HEK293 (cell line): Measurements from ENCODE around the gene OSTC.

Source experiments
- CTCF ChIA-PET: fragments of 350-600 bp; formaldehyde crosslinking; extraction: SDS; loops from one replicate; lab custom pipeline; 2021; ENCODE audit warnings: antibody characterized with exemption; lab: Yijun Ruan, JAX
- POLR2A ChIA-PET: fragments of 300-600 bp; formaldehyde crosslinking; extraction: SDS; loops from one replicate; lab custom pipeline; 2020; ENCODE audit warnings: antibody characterized with exemption, inconsistent platforms; lab: Yijun Ruan, JAX
- H3K27ac ChIP-seq: fragments of 200-500 bp; sonication (Bioruptor generic); 2 replicates; pipeline ENCODE4 v1.5.1; 2014; ENCODE audit warnings: low read depth, low read length, control low read depth, inconsistent platforms; ENCODE audit errors: extremely low read depth
- H3K36me3 ChIP-seq, 2 experiments: fragments of 200-500 bp in 1 of 2; sonication (Bioruptor generic) in 1 of 2; 1 replicate in 1 of 2; 2 replicates in 1 of 2; pipeline ENCODE4 v1.5.1; 2014 to 2017; ENCODE audit warnings: inconsistent platforms in 2 of 2, low read length in 2 of 2; ENCODE audit not compliant: control insufficient read depth in 2 of 2, insufficient read depth in 1 of 2
- H3K4me1 ChIP-seq: fragments of 200-500 bp; sonication (Bioruptor generic); 2 replicates; pipeline ENCODE4 v1.5.1; 2014; ENCODE audit warnings: mild to moderate bottlenecking, low read length, inconsistent platforms; ENCODE audit not compliant: control insufficient read depth, insufficient read depth
- H3K4me3 ChIP-seq: 2 replicates; pipeline ENCODE4 v1.5.1; 2011; ENCODE audit warnings: low read depth, mild to moderate bottlenecking, control low read depth, low read length, moderate library complexity
- H3K9me3 ChIP-seq: fragments of 200-500 bp; sonication (Bioruptor generic); 2 replicates; pipeline ENCODE4 v1.5.1; 2014; ENCODE audit warnings: low read depth, low read length, inconsistent platforms; ENCODE audit not compliant: control insufficient read depth, insufficient read depth
- BCL11B ChIP-seq: fragments of 450-650 bp; formaldehyde crosslinking; IDR thresholded peaks from 2 replicates; pipeline ENCODE4 v1.5.1; 2016; ENCODE audit warnings: low read depth, missing biosample characterization, missing genetic modification characterization
- GLIS2 ChIP-seq: fragments of 450-650 bp; formaldehyde crosslinking; IDR thresholded peaks from 2 replicates; pipeline ENCODE4 v1.5.1; 2016; ENCODE audit warnings: missing biosample characterization, missing genetic modification characterization
- HOXA7 ChIP-seq: sonication (generic); formaldehyde crosslinking; IDR thresholded peaks from 2 replicates; pipeline ENCODE4 v1.8.1; 2022; ENCODE audit warnings: missing genetic modification reagents, borderline replicate concordance
- KLF10 ChIP-seq: fragments of 450-650 bp; IDR thresholded peaks from 2 replicates; pipeline ENCODE4 v1.5.1; 2018; ENCODE audit warnings: missing biosample characterization, mild to moderate bottlenecking, missing genetic modification characterization
- KLF16 ChIP-seq: fragments of 450-650 bp; formaldehyde crosslinking; IDR thresholded peaks from 2 replicates; pipeline ENCODE4 v1.5.1; 2017; ENCODE audit warnings: missing biosample characterization, missing genetic modification characterization
- MZF1 ChIP-seq: fragments of 450-650 bp; formaldehyde crosslinking; IDR thresholded peaks from 2 replicates; pipeline ENCODE4 v1.5.1; 2017; ENCODE audit warnings: missing biosample characterization, missing genetic modification characterization, borderline replicate concordance
- YY1 ChIP-seq: fragments of 450-650 bp; formaldehyde crosslinking; IDR thresholded peaks from 2 replicates; pipeline ENCODE4 v1.5.1; 2018; ENCODE audit warnings: missing biosample characterization, missing genetic modification characterization
- ZBTB8A ChIP-seq: fragments of 450-650 bp; formaldehyde crosslinking; IDR thresholded peaks from 2 replicates; pipeline ENCODE4 v1.5.1; 2016; ENCODE audit warnings: missing biosample characterization, missing genetic modification characterization
- ZEB2 ChIP-seq: fragments of 450-650 bp; formaldehyde crosslinking; IDR thresholded peaks from 2 replicates; pipeline ENCODE4 v1.5.1; 2016; ENCODE audit warnings: missing biosample characterization, missing genetic modification characterization
- ZFP37 ChIP-seq: fragments of 450-650 bp; formaldehyde crosslinking; IDR thresholded peaks from 2 replicates; pipeline ENCODE4 v1.5.1; 2016; ENCODE audit warnings: missing biosample characterization, missing genetic modification characterization
- ZNF121 ChIP-seq: fragments of 450-650 bp; formaldehyde crosslinking; IDR thresholded peaks from 2 replicates; pipeline ENCODE4 v1.5.1; 2016; ENCODE audit warnings: missing biosample characterization, missing genetic modification characterization
- ZNF221 ChIP-seq: fragments of 450-650 bp; formaldehyde crosslinking; IDR thresholded peaks from 2 replicates; pipeline ENCODE4 v1.5.1; 2017; ENCODE audit warnings: missing biosample characterization, missing genetic modification characterization, borderline replicate concordance
- ZNF23 ChIP-seq: fragments of 450-650 bp; formaldehyde crosslinking; IDR thresholded peaks from 2 replicates; pipeline ENCODE4 v1.5.1; 2016; ENCODE audit warnings: missing biosample characterization, missing genetic modification characterization, borderline replicate concordance
- ZNF239 ChIP-seq: fragments of 450-650 bp; formaldehyde crosslinking; IDR thresholded peaks from 2 replicates; pipeline ENCODE4 v1.5.1; 2016; ENCODE audit warnings: missing biosample characterization, missing genetic modification characterization
- ZNF311 ChIP-seq: fragments of 450-650 bp; formaldehyde crosslinking; IDR thresholded peaks from 2 replicates; pipeline ENCODE4 v1.5.1; 2017; ENCODE audit warnings: missing biosample characterization, missing genetic modification characterization, borderline replicate concordance
- ZNF416 ChIP-seq: fragments of 450-650 bp; formaldehyde crosslinking; IDR thresholded peaks from 2 replicates; pipeline ENCODE4 v1.5.1; 2016; ENCODE audit warnings: missing biosample characterization, missing genetic modification characterization
- ZNF658 ChIP-seq: fragments of 450-650 bp; formaldehyde crosslinking; IDR thresholded peaks from 2 replicates; pipeline ENCODE4; 2016; ENCODE audit warnings: missing biosample characterization, missing genetic modification characterization
- ZNF747 ChIP-seq: fragments of 450-650 bp; formaldehyde crosslinking; IDR thresholded peaks from 2 replicates; pipeline ENCODE4 v1.5.1; 2016; ENCODE audit warnings: missing biosample characterization, missing genetic modification characterization
- ZNF768 ChIP-seq: fragments of 450-650 bp; formaldehyde crosslinking; IDR thresholded peaks from 2 replicates; pipeline ENCODE4 v1.5.1; 2018; ENCODE audit warnings: missing biosample characterization, mild to moderate bottlenecking, missing genetic modification characterization
- TF ChIP-seq, protein P1 (sequence below): fragments of 450-650 bp; formaldehyde crosslinking; IDR thresholded peaks from 2 replicates; pipeline ENCODE4 v1.5.1; 2017; ENCODE audit warnings: missing biosample characterization, missing genetic modification characterization
- TF ChIP-seq, protein P2 (sequence below): fragments of 450-650 bp; formaldehyde crosslinking; IDR thresholded peaks from 2 replicates; pipeline ENCODE4 v1.5.1; 2016; ENCODE audit warnings: missing biosample characterization, missing genetic modification characterization, borderline replicate concordance
- TF ChIP-seq, protein P3 (sequence below): fragments of 450-650 bp; formaldehyde crosslinking; IDR thresholded peaks from 2 replicates; pipeline ENCODE4 v1.5.1; 2016; ENCODE audit warnings: missing biosample characterization, missing genetic modification characterization
- TF ChIP-seq, protein P4 (sequence below): fragments of 450-650 bp; formaldehyde crosslinking; IDR thresholded peaks from 2 replicates; pipeline ENCODE4 v1.5.1; 2016; ENCODE audit warnings: missing biosample characterization, missing genetic modification characterization
- TF ChIP-seq, protein P5 (sequence below): fragments of 450-650 bp; formaldehyde crosslinking; conservative IDR thresholded peaks from 2 replicates; pipeline ENCODE4 v1.5.1; 2016; ENCODE audit warnings: low read depth, missing biosample characterization, missing genetic modification characterization

The OSTC gene

DNA sequence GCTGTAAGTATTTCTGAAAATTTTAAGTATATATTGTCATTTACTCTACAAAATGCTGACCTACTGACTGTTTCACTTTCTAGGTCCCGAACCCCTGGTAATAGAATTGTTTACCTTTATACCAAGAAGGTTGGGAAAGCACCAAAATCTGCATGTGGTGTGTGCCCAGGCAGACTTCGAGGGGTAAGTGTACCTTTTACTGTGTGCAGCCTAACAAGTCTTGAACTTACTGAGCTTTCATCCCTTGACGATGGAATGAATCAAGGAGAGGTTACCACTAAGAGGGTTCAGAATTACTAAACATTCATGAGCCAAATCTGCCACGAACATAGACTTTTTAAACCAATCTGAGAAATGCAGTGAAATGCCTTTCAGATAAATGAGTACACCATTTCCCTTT is 28.4 kb upstream of the OSTC start:
- TF ChIP-seq ZNF416 = no peak
- TF ChIP-seq, protein P1, sequence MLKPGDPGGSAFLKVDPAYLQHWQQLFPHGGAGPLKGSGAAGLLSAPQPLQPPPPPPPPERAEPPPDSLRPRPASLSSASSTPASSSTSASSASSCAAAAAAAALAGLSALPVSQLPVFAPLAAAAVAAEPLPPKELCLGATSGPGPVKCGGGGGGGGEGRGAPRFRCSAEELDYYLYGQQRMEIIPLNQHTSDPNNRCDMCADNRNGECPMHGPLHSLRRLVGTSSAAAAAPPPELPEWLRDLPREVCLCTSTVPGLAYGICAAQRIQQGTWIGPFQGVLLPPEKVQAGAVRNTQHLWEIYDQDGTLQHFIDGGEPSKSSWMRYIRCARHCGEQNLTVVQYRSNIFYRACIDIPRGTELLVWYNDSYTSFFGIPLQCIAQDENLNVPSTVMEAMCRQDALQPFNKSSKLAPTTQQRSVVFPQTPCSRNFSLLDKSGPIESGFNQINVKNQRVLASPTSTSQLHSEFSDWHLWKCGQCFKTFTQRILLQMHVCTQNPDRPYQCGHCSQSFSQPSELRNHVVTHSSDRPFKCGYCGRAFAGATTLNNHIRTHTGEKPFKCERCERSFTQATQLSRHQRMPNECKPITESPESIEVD (tag by site-specific recombination) = no peak
- no peak for TF ChIP-seq ZNF239
- TF ChIP-seq, protein P2, sequence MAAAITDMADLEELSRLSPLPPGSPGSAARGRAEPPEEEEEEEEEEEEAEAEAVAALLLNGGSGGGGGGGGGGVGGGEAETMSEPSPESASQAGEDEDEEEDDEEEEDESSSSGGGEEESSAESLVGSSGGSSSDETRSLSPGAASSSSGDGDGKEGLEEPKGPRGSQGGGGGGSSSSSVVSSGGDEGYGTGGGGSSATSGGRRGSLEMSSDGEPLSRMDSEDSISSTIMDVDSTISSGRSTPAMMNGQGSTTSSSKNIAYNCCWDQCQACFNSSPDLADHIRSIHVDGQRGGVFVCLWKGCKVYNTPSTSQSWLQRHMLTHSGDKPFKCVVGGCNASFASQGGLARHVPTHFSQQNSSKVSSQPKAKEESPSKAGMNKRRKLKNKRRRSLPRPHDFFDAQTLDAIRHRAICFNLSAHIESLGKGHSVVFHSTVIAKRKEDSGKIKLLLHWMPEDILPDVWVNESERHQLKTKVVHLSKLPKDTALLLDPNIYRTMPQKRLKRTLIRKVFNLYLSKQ (tag by site-specific recombination) = no peak
- TF ChIP-seq ZFP37 (tag by site-specific recombination) = no peak
- TF ChIP-seq ZNF311 (tag by site-specific recombination) = no peak
- TF ChIP-seq ZNF747 (tag by site-specific recombination) = no peak
- TF ChIP-seq ZNF768 (tag by site-specific recombination) = no peak
- TF ChIP-seq, protein P3, sequence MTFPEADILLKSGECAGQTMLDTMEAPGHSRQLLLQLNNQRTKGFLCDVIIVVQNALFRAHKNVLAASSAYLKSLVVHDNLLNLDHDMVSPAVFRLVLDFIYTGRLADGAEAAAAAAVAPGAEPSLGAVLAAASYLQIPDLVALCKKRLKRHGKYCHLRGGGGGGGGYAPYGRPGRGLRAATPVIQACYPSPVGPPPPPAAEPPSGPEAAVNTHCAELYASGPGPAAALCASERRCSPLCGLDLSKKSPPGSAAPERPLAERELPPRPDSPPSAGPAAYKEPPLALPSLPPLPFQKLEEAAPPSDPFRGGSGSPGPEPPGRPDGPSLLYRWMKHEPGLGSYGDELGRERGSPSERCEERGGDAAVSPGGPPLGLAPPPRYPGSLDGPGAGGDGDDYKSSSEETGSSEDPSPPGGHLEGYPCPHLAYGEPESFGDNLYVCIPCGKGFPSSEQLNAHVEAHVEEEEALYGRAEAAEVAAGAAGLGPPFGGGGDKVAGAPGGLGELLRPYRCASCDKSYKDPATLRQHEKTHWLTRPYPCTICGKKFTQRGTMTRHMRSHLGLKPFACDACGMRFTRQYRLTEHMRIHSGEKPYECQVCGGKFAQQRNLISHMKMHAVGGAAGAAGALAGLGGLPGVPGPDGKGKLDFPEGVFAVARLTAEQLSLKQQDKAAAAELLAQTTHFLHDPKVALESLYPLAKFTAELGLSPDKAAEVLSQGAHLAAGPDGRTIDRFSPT (tag by site-specific recombination) = no peak
- TF ChIP-seq ZNF23 (tag by site-specific recombination) = no peak
- no peak for TF ChIP-seq HOXA7
- no peak for TF ChIP-seq ZNF221 (tag by site-specific recombination)
- TF ChIP-seq ZNF121 (tag by site-specific recombination) = no peak
- no peak for TF ChIP-seq KLF16 (tag by site-specific recombination)
- TF ChIP-seq, protein P4, sequence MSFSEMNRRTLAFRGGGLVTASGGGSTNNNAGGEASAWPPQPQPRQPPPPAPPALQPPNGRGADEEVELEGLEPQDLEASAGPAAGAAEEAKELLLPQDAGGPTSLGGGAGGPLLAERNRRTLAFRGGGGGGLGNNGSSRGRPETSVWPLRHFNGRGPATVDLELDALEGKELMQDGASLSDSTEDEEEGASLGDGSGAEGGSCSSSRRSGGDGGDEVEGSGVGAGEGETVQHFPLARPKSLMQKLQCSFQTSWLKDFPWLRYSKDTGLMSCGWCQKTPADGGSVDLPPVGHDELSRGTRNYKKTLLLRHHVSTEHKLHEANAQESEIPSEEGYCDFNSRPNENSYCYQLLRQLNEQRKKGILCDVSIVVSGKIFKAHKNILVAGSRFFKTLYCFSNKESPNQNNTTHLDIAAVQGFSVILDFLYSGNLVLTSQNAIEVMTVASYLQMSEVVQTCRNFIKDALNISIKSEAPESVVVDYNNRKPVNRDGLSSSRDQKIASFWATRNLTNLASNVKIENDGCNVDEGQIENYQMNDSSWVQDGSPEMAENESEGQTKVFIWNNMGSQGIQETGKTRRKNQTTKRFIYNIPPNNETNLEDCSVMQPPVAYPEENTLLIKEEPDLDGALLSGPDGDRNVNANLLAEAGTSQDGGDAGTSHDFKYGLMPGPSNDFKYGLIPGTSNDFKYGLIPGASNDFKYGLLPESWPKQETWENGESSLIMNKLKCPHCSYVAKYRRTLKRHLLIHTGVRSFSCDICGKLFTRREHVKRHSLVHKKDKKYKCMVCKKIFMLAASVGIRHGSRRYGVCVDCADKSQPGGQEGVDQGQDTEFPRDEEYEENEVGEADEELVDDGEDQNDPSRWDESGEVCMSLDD (tag by site-specific recombination) = no peak
- TF ChIP-seq GLIS2 (tag by site-specific recombination) = no peak
- TF ChIP-seq YY1 = no peak
- no peak for TF ChIP-seq KLF10
- TF ChIP-seq, all 188 proteins: peak for 0
- ChIA-PET CTCF (no interaction called here), POLR2A (no interaction called here)
- H3K36me3 ChIP-seq = peaks cover 26 to 63% of the 10 kb centered on the region in 2 experiments
- no peaks in the 10 kb centered on the region for H3K9me3 ChIP-seq
- H3K4me3 ChIP-seq = no peak overlapping the region
- H3K27ac ChIP-seq = no peak overlapping the region
- no peaks in the 10 kb centered on the region for H3K4me1 ChIP-seq

DNA sequence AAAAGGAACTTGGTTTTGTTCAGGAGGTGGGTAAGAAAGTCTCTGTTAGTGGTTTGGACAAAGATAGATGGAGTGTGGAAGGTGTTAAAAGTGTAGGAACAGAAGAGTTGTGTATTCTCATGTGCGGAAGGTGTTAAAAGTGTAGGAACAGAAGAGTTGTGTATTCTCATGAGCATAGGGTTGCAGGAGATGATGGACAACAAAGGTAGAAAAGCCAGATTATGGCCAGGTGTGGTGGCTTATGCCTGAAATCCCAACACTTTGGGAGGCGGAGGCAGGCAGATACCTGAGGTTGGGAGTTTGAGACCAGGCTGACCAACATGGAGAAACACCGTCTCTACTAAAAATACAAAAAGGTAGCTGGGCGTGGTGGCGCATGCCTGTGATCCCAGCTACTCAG is 27.6 kb upstream of the OSTC start:
- peaks cover 34 to 71% of the 10 kb centered on the region in 2 experiments for H3K36me3 ChIP-seq
- no peaks in the 10 kb centered on the region for H3K4me1 ChIP-seq
- POLR2A ChIA-PET = interaction anchor here (0.7 kb wide), 1 partner anchor 9 kb away, joined by 3 read pairs; no protein-coding TSS in a partner anchor
- CTCF ChIA-PET = no interaction called here
- H3K27ac ChIP-seq = no peak overlapping the region
- H3K4me3 ChIP-seq = no peak overlapping the region
- H3K9me3 ChIP-seq = no peaks in the 10 kb centered on the region
- TF ChIP-seq ZBTB8A (no peak), ZNF768 (tag by site-specific recombination) (no peak), ZNF658 (tag by site-specific recombination) (no peak), BCL11B (tag by site-specific recombination) (no peak), ZEB2 (tag by site-specific recombination) (no peak), MZF1 (tag by site-specific recombination) (no peak)
- TF ChIP-seq, protein P5, sequence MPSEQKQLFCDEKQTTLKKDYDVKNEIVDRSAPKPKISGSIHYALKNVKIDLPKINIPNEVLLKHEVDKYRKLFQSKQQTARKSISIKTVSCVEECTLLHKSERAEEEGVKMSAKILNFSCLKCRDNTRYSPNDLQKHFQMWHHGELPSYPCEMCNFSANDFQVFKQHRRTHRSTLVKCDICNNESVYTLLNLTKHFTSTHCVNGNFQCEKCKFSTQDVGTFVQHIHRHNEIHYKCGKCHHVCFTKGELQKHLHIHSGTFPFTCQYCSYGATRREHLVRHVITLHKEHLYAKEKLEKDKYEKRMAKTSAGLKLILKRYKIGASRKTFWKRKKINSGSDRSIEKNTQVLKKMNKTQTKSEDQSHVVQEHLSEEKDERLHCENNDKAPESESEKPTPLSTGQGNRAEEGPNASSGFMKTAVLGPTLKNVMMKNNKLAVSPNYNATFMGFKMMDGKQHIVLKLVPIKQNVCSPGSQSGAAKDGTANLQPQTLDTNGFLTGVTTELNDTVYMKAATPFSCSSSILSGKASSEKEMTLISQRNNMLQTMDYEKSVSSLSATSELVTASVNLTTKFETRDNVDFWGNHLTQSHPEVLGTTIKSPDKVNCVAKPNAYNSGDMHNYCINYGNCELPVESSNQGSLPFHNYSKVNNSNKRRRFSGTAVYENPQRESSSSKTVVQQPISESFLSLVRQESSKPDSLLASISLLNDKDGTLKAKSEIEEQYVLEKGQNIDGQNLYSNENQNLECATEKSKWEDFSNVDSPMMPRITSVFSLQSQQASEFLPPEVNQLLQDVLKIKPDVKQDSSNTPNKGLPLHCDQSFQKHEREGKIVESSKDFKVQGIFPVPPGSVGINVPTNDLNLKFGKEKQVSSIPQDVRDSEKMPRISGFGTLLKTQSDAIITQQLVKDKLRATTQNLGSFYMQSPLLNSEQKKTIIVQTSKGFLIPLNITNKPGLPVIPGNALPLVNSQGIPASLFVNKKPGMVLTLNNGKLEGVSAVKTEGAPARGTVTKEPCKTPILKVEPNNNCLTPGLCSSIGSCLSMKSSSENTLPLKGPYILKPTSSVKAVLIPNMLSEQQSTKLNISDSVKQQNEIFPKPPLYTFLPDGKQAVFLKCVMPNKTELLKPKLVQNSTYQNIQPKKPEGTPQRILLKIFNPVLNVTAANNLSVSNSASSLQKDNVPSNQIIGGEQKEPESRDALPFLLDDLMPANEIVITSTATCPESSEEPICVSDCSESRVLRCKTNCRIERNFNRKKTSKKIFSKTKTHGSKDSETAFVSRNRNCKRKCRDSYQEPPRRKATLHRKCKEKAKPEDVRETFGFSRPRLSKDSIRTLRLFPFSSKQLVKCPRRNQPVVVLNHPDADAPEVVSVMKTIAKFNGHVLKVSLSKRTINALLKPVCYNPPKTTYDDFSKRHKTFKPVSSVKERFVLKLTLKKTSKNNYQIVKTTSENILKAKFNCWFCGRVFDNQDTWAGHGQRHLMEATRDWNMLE (tag by site-specific recombination) = no peak
